Neural progenitor cell (in vitro differentiated cells): ENCODE results near the gene TMEM176B. TPM values are rescaled to one million over a fixed set of nuclear protein-coding genes. Genes with fewer than 3 reads are reported as not detected.

Experiments
- DNase-seq: peaks from one replicate; pipeline ENCODE4 v3.0.0-alpha.2; 2016; ENCODE audit warnings: low spot score
- H2AFZ ChIP-seq: fragments of 200-600 bp; sonication (generic); replicated peaks from 2 replicates; pipeline ENCODE4 v1.6.1; 2016; ENCODE audit warnings: antibody characterized with exemption
- H3F3A ChIP-seq: fragments of 200-600 bp; sonication (generic); 2 replicates; pipeline ENCODE4 v1.6.1; 2016; ENCODE audit warnings: antibody characterized with exemption, low read depth
- H3K27ac ChIP-seq: fragments of 200-600 bp; sonication (generic); 2 replicates; pipeline ENCODE4 v1.5.1; 2016; ENCODE audit warnings: mild to moderate bottlenecking
- H3K27me3 ChIP-seq: fragments of 200-600 bp; sonication (generic); 2 replicates; pipeline ENCODE4 v1.6.1; 2016; ENCODE audit warnings: mild to moderate bottlenecking, moderate library complexity
- H3K36me3 ChIP-seq: fragments of 200-600 bp; sonication (generic); 2 replicates; pipeline ENCODE4 v1.5.1; 2016
- H3K4me1 ChIP-seq: fragments of 200-600 bp; sonication (generic); 2 replicates; pipeline ENCODE4 v1.6.1; 2016; ENCODE audit warnings: mixed run types
- H3K4me2 ChIP-seq: fragments of 200-600 bp; sonication (generic); 2 replicates; pipeline ENCODE4 v1.6.1; 2016
- H3K4me3 ChIP-seq: fragments of 200-600 bp; sonication (generic); 2 replicates; pipeline ENCODE4 v1.5.1; 2016
- H3K79me2 ChIP-seq: fragments of 200-600 bp; sonication (generic); 2 replicates; pipeline ENCODE4 v1.6.1; 2016; ENCODE audit warnings: low read depth
- H3K9ac ChIP-seq: fragments of 200-600 bp; sonication (generic); 2 replicates; pipeline ENCODE4 v1.6.1; 2016
- H3K9me3 ChIP-seq: fragments of 200-600 bp; sonication (generic); 2 replicates; pipeline ENCODE4 v1.5.1; 2016; ENCODE audit warnings: low read depth
- H4K20me1 ChIP-seq: fragments of 200-600 bp; sonication (generic); 2 replicates; pipeline ENCODE4 v1.6.1; 2016; ENCODE audit warnings: low read depth
- H3K27ac Mint-ChIP-seq: 3 replicates; pipeline ENCODE4 v1.8.0; 2021; ENCODE audit warnings: mixed read lengths
- H3K27me3 Mint-ChIP-seq: 2 replicates; pipeline ENCODE4 v1.8.0; 2022; ENCODE audit warnings: low read depth, mild to moderate bottlenecking, inconsistent platforms, moderate library complexity, mixed read lengths; ENCODE audit not compliant: insufficient read depth
- H3K36me3 Mint-ChIP-seq: 3 replicates; pipeline ENCODE4 v1.8.0; 2021; ENCODE audit warnings: mixed read lengths
- H3K4me1 Mint-ChIP-seq: 3 replicates; pipeline ENCODE4 v1.8.0; 2021; ENCODE audit warnings: mixed read lengths
- H3K4me3 Mint-ChIP-seq: 3 replicates; pipeline ENCODE4 v1.8.0; 2021; ENCODE audit warnings: mild to moderate bottlenecking, moderate library complexity, mixed read lengths
- H3K9me3 Mint-ChIP-seq: 3 replicates; pipeline ENCODE4 v1.8.0; 2020; ENCODE audit warnings: mixed read lengths
- CTCF ChIP-seq: fragments of 200-600 bp; sonication (generic); IDR thresholded peaks from 2 replicates; pipeline ENCODE4 v1.5.1; 2017; ENCODE audit warnings: antibody characterized with exemption, mild to moderate bottlenecking
- EZH2 ChIP-seq: fragments of 200-600 bp; sonication (generic); IDR thresholded peaks from 2 replicates; pipeline ENCODE4 v1.6.1; 2017; ENCODE audit warnings: antibody characterized with exemption, mild to moderate bottlenecking, moderate library complexity
- EZH2phosphoT487 ChIP-seq: fragments of 200-600 bp; sonication (generic); IDR thresholded peaks from 2 replicates; pipeline ENCODE4 v1.6.1; 2017; ENCODE audit warnings: antibody characterized with exemption
- total RNA-seq: library from RNA; depleted of rRNA; stranded (reverse); fragments of >200 nt; gene quantifications from 2 replicates; pipeline ENCODE4 v1.2.3, GENCODE V29; 2015; ENCODE audit warnings: low replicate concordance

TMEM176B gene
- total RNA-seq, 1 donor from 2014 or later, result 0.54 TPM

GRCh38 chr7:150823484-150824126 lies 23.4 kb upstream of the TMEM176B start:
- Histone ChIP-seq H3K9me3 (peaks cover 3% of the 10 kb centered on the region), H3K9ac (no peak overlapping the region), H4K20me1 (no peaks in the 10 kb centered on the region), H3K4me3 (no peak overlapping the region), H3K4me2 (no peak overlapping the region), H3K27me3 (no peaks in the 10 kb centered on the region), H3K27ac (no peak overlapping the region), H3K4me1 (no peaks in the 10 kb centered on the region), H3K79me2 (no peaks in the 10 kb centered on the region), H2AFZ (no peak overlapping the region), H3K36me3 (no peaks in the 10 kb centered on the region), H3F3A (no peaks in the 10 kb centered on the region)
- TF ChIP-seq CTCF, result no peak
- no peak for TF ChIP-seq EZH2
- no peak for TF ChIP-seq EZH2phosphoT487
- DNase-seq, result no peak
- Mint-ChIP-seq H3K36me3 (no peaks in the 10 kb centered on the region), H3K4me1 (no peaks in the 10 kb centered on the region), H3K4me3 (no peak overlapping the region), H3K27ac (no peak overlapping the region), H3K9me3 (no peaks in the 10 kb centered on the region), H3K27me3 (peaks cover 11% of the 10 kb centered on the region)

- no peak for DNase-seq
- Histone ChIP-seq H3K79me2 (no peaks in the 10 kb centered on the region), H3K27me3 (no peaks in the 10 kb centered on the region), H4K20me1 (no peaks in the 10 kb centered on the region), H3K4me2 (no peak overlapping the region), H3K27ac (no peak overlapping the region), H3K9me3 (peaks cover 3% of the 10 kb centered on the region), H3K4me3 (no peak overlapping the region), H3K36me3 (no peaks in the 10 kb centered on the region), H2AFZ (no peak overlapping the region), H3F3A (no peaks in the 10 kb centered on the region), H3K4me1 (no peaks in the 10 kb centered on the region), H3K9ac (no peak overlapping the region)
- TF ChIP-seq EZH2phosphoT487 (no peak), CTCF (no peak), EZH2 (no peak)
- Mint-ChIP-seq H3K4me3 (no peak overlapping the region), H3K4me1 (no peaks in the 10 kb centered on the region), H3K27ac (no peak overlapping the region), H3K36me3 (no peaks in the 10 kb centered on the region), H3K27me3 (peaks cover 6% of the 10 kb centered on the region), H3K9me3 (no peaks in the 10 kb centered on the region)
Measured at GRCh38 chr7:150823043-150823442, 22.9 kb upstream of the TMEM176B start.

- H3K27me3 Mint-ChIP-seq, result peaks cover 5% of the 10 kb centered on the region
- Histone ChIP-seq H3K27me3 (no peaks in the 10 kb centered on the region), H2AFZ (peak overlapping the region; percentile 26), H3K4me2 (no peak overlapping the region), H3K36me3 (no peaks in the 10 kb centered on the region), H3K79me2 (no peaks in the 10 kb centered on the region), H3F3A (peaks cover 3% of the 10 kb centered on the region), H3K9ac (no peak overlapping the region), H3K27ac (no peak overlapping the region), H3K9me3 (peaks cover 10% of the 10 kb centered on the region), H4K20me1 (no peaks in the 10 kb centered on the region), H3K4me1 (no peaks in the 10 kb centered on the region), H3K4me3 (no peak overlapping the region)
- H3K27ac Mint-ChIP-seq, result no peak overlapping the region
- no peaks in the 10 kb centered on the region for H3K36me3 Mint-ChIP-seq
- TF ChIP-seq EZH2, result no peak
- no peak for TF ChIP-seq CTCF
- TF ChIP-seq EZH2phosphoT487, result no peak
- no peak overlapping the region for H3K4me3 Mint-ChIP-seq
- peaks cover 11% of the 10 kb centered on the region for H3K9me3 Mint-ChIP-seq
- H3K4me1 Mint-ChIP-seq, result no peaks in the 10 kb centered on the region
- no peak for DNase-seq
Measured at GRCh38 chr7:150820578-150821198, 20.5 kb upstream of the TMEM176B start.
